Neural progenitor cell (in vitro differentiated cells): Measurements from ENCODE around the gene ANK3. TPM values are rescaled to one million over a fixed set of nuclear protein-coding genes. Genes with fewer than 3 reads are reported as not detected.

ENCODE experiments used
- DNase-seq: peaks from one replicate; pipeline ENCODE4 v3.0.0-alpha.2; 2016; ENCODE audit warnings: low spot score
- H2AFZ ChIP-seq: fragments of 200-600 bp; sonication (generic); replicated peaks from 2 replicates; pipeline ENCODE4 v1.6.1; 2016; ENCODE audit warnings: antibody characterized with exemption
- H3F3A ChIP-seq: fragments of 200-600 bp; sonication (generic); 2 replicates; pipeline ENCODE4 v1.6.1; 2016; ENCODE audit warnings: antibody characterized with exemption, low read depth
- H3K27ac ChIP-seq: fragments of 200-600 bp; sonication (generic); 2 replicates; pipeline ENCODE4 v1.5.1; 2016; ENCODE audit warnings: mild to moderate bottlenecking
- H3K27me3 ChIP-seq: fragments of 200-600 bp; sonication (generic); 2 replicates; pipeline ENCODE4 v1.6.1; 2016; ENCODE audit warnings: mild to moderate bottlenecking, moderate library complexity
- H3K36me3 ChIP-seq: fragments of 200-600 bp; sonication (generic); 2 replicates; pipeline ENCODE4 v1.5.1; 2016
- H3K4me1 ChIP-seq: fragments of 200-600 bp; sonication (generic); 2 replicates; pipeline ENCODE4 v1.6.1; 2016; ENCODE audit warnings: mixed run types
- H3K4me2 ChIP-seq: fragments of 200-600 bp; sonication (generic); 2 replicates; pipeline ENCODE4 v1.6.1; 2016
- H3K4me3 ChIP-seq: fragments of 200-600 bp; sonication (generic); 2 replicates; pipeline ENCODE4 v1.5.1; 2016
- H3K79me2 ChIP-seq: fragments of 200-600 bp; sonication (generic); 2 replicates; pipeline ENCODE4 v1.6.1; 2016; ENCODE audit warnings: low read depth
- H3K9ac ChIP-seq: fragments of 200-600 bp; sonication (generic); 2 replicates; pipeline ENCODE4 v1.6.1; 2016
- H3K9me3 ChIP-seq: fragments of 200-600 bp; sonication (generic); 2 replicates; pipeline ENCODE4 v1.5.1; 2016; ENCODE audit warnings: low read depth
- H4K20me1 ChIP-seq: fragments of 200-600 bp; sonication (generic); 2 replicates; pipeline ENCODE4 v1.6.1; 2016; ENCODE audit warnings: low read depth
- H3K27ac Mint-ChIP-seq: 3 replicates; pipeline ENCODE4 v1.8.0; 2021; ENCODE audit warnings: mixed read lengths
- H3K27me3 Mint-ChIP-seq: 2 replicates; pipeline ENCODE4 v1.8.0; 2022; ENCODE audit warnings: low read depth, mild to moderate bottlenecking, inconsistent platforms, moderate library complexity, mixed read lengths; ENCODE audit not compliant: insufficient read depth
- H3K36me3 Mint-ChIP-seq: 3 replicates; pipeline ENCODE4 v1.8.0; 2021; ENCODE audit warnings: mixed read lengths
- H3K4me1 Mint-ChIP-seq: 3 replicates; pipeline ENCODE4 v1.8.0; 2021; ENCODE audit warnings: mixed read lengths
- H3K4me3 Mint-ChIP-seq: 3 replicates; pipeline ENCODE4 v1.8.0; 2021; ENCODE audit warnings: mild to moderate bottlenecking, moderate library complexity, mixed read lengths
- H3K9me3 Mint-ChIP-seq: 3 replicates; pipeline ENCODE4 v1.8.0; 2020; ENCODE audit warnings: mixed read lengths
- CTCF ChIP-seq: fragments of 200-600 bp; sonication (generic); IDR thresholded peaks from 2 replicates; pipeline ENCODE4 v1.5.1; 2017; ENCODE audit warnings: antibody characterized with exemption, mild to moderate bottlenecking
- EZH2 ChIP-seq: fragments of 200-600 bp; sonication (generic); IDR thresholded peaks from 2 replicates; pipeline ENCODE4 v1.6.1; 2017; ENCODE audit warnings: antibody characterized with exemption, mild to moderate bottlenecking, moderate library complexity
- EZH2phosphoT487 ChIP-seq: fragments of 200-600 bp; sonication (generic); IDR thresholded peaks from 2 replicates; pipeline ENCODE4 v1.6.1; 2017; ENCODE audit warnings: antibody characterized with exemption
- total RNA-seq: library from RNA; depleted of rRNA; stranded (reverse); fragments of >200 nt; gene quantifications from 2 replicates; pipeline ENCODE4 v1.2.3, GENCODE V29; 2015; ENCODE audit warnings: low replicate concordance

ANK3 gene
- total RNA-seq, 1 donor from 2014 or later, result 54.1 TPM

GRCh38 chr10:60286559-60286958 lies 103.1 kb downstream of the ANK3 start:
- H3K4me1 Mint-ChIP-seq, result peaks cover 32% of the 10 kb centered on the region
- Histone ChIP-seq H3K27ac (no peak overlapping the region), H3K36me3 (no peaks in the 10 kb centered on the region), H3K9me3 (no peaks in the 10 kb centered on the region), H3K79me2 (no peaks in the 10 kb centered on the region), H2AFZ (no peak overlapping the region), H3K9ac (no peak overlapping the region), H3K4me2 (no peak overlapping the region), H3K4me3 (no peak overlapping the region), H3K27me3 (no peaks in the 10 kb centered on the region), H4K20me1 (no peaks in the 10 kb centered on the region), H3F3A (no peaks in the 10 kb centered on the region), H3K4me1 (peaks cover 16% of the 10 kb centered on the region)
- no peaks in the 10 kb centered on the region for H3K9me3 Mint-ChIP-seq
- H3K36me3 Mint-ChIP-seq, result no peaks in the 10 kb centered on the region
- no peak overlapping the region for H3K27ac Mint-ChIP-seq
- TF ChIP-seq CTCF (no peak), EZH2phosphoT487 (no peak), EZH2 (no peak)
- no peak for DNase-seq
- peaks cover 2% of the 10 kb centered on the region for H3K27me3 Mint-ChIP-seq
- H3K4me3 Mint-ChIP-seq, result no peak overlapping the region

GRCh38 chr10:60283397-60283796 lies 106.3 kb downstream of the ANK3 start:
- no peak overlapping the region for H3K4me3 Mint-ChIP-seq
- no peak for DNase-seq
- no peak overlapping the region for H2AFZ ChIP-seq
- no peaks in the 10 kb centered on the region for H3K27me3 ChIP-seq
- no peaks in the 10 kb centered on the region for H3K9me3 Mint-ChIP-seq
- H3K36me3 Mint-ChIP-seq, result no peaks in the 10 kb centered on the region
- no peak overlapping the region for H3K27ac ChIP-seq
- H3K4me1 Mint-ChIP-seq, result peaks cover 23% of the 10 kb centered on the region
- H3K4me3 ChIP-seq, result no peak overlapping the region
- H3K36me3 ChIP-seq, result no peaks in the 10 kb centered on the region
- no peak overlapping the region for H3K4me2 ChIP-seq
- H3K27ac Mint-ChIP-seq, result no peak overlapping the region
- H3K9me3 ChIP-seq, result no peaks in the 10 kb centered on the region
- H4K20me1 ChIP-seq, result no peaks in the 10 kb centered on the region
- H3K4me1 ChIP-seq, result peaks cover 18% of the 10 kb centered on the region
- no peak overlapping the region for H3K9ac ChIP-seq
- H3K79me2 ChIP-seq, result no peaks in the 10 kb centered on the region
- TF ChIP-seq CTCF (no peak), EZH2 (no peak), EZH2phosphoT487 (no peak)
- peaks cover 3% of the 10 kb centered on the region for H3F3A ChIP-seq
- peaks cover 1% of the 10 kb centered on the region for H3K27me3 Mint-ChIP-seq

- TF ChIP-seq EZH2 (no peak), CTCF (no peak), EZH2phosphoT487 (no peak)
- peaks cover 13% of the 10 kb centered on the region for H3K4me1 ChIP-seq
- no peak for DNase-seq
- Mint-ChIP-seq H3K4me1 (peaks cover 21% of the 10 kb centered on the region), H3K9me3 (no peaks in the 10 kb centered on the region), H3K27me3 (no peaks in the 10 kb centered on the region), H3K4me3 (no peak overlapping the region), H3K36me3 (no peaks in the 10 kb centered on the region), H3K27ac (no peak overlapping the region)
- H2AFZ ChIP-seq, result no peak overlapping the region
- no peak overlapping the region for H3K4me2 ChIP-seq
- peaks cover 3% of the 10 kb centered on the region for H3F3A ChIP-seq
- H3K4me3 ChIP-seq, result no peak overlapping the region
- no peaks in the 10 kb centered on the region for H3K27me3 ChIP-seq
- no peak overlapping the region for H3K9ac ChIP-seq
- no peak overlapping the region for H3K27ac ChIP-seq
- H3K9me3 ChIP-seq, result no peaks in the 10 kb centered on the region
- no peaks in the 10 kb centered on the region for H3K79me2 ChIP-seq
- H4K20me1 ChIP-seq, result no peaks in the 10 kb centered on the region
- H3K36me3 ChIP-seq, result no peaks in the 10 kb centered on the region
Measured at GRCh38 chr10:60282771-60283353, 106.8 kb downstream of the ANK3 start.
